Measurements from ENCODE around the gene QRFPR. TPM values are rescaled to one million over a fixed set of nuclear protein-coding genes. Genes with fewer than 3 reads are reported as not detected.

Gene QRFPR
- total RNA-seq, 1 experiment from 2014 or later: 0.63 TPM

DNA sequence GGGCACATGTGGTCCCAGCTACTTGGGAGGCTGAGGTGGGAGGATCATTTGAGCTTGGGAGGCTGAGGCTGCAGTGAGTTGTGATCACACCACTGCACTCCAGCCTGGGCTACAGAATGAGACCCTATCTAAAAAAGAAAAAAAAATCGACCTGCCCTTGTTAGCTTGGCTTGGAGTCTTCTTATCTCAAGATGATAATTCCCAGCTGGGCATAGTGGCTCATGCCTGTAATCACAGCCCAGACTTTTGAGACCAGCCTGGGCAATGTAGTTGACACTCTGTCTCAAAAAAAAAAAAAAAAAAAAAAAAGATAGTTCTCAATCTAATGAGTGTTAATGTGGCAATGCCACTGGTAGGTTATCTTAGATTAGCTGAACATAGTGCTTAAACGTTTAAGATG is 41.0 kb downstream of the QRFPR start:
- no CpG with 5 or more reads among the region's 2 CpGs for WGBS (ENCODE audit: extremely low coverage, insufficient read length, low lambda C conversion rate)
- Histone ChIP-seq H2BK5ac (ENCODE audit: insufficient read length, low read length) (no peak overlapping the region), H3K4ac (ENCODE audit: low read depth, low read length) (no peak overlapping the region)

More for the DNA sequence above, 41.0 kb downstream of the QRFPR start:
- H4K8ac ChIP-seq (replicated peaks; ENCODE audit: insufficient read length, low read depth, low read length): no peak overlapping the region
- H2AK5ac ChIP-seq (ENCODE audit: insufficient read length, low read length): no peak overlapping the region
- H3K18ac ChIP-seq (ENCODE audit: insufficient read length, low read depth, low read length): no peak overlapping the region
- H3K4me2 ChIP-seq (ENCODE audit: insufficient read depth, insufficient read length, low read length): no peak overlapping the region
- Mint-ChIP-seq H3K27me3 (ENCODE audit: low read depth) (no peaks in the 10 kb centered on the region), H3K27ac (no peak overlapping the region), H3K4me1 (peaks cover 5 to 6% of the 10 kb centered on the region in 2 experiments), H3K36me3 (ENCODE audit: insufficient read depth in 1 of 3, low read depth in 3 of 3) (no peaks in the 10 kb centered on the region), H3K9me3 (no peaks in the 10 kb centered on the region), H3K4me3 (no peak overlapping the region)
- H3K9ac ChIP-seq (ENCODE audit: extremely low read depth, insufficient read length, low read length): no peak overlapping the region
- no peaks in the 10 kb centered on the region for H3K79me1 ChIP-seq (ENCODE audit: insufficient read depth, low read depth, low read length, poor library complexity, severe bottlenecking)
- H3K23me2 ChIP-seq (ENCODE audit: insufficient read length, low read depth, low read length, poor library complexity, severe bottlenecking): no peaks in the 10 kb centered on the region
- no peak for DNase-seq
- H3K23ac ChIP-seq (ENCODE audit: insufficient read length, low read depth, low read length): no peak overlapping the region
- H3K27ac ChIP-seq (ENCODE audit: insufficient read length, low read depth, low read length): no peak overlapping the region
- H2BK20ac ChIP-seq (ENCODE audit: low read depth, low read length, poor library complexity, severe bottlenecking): no peak overlapping the region
- TF ChIP-seq, protein P1, sequence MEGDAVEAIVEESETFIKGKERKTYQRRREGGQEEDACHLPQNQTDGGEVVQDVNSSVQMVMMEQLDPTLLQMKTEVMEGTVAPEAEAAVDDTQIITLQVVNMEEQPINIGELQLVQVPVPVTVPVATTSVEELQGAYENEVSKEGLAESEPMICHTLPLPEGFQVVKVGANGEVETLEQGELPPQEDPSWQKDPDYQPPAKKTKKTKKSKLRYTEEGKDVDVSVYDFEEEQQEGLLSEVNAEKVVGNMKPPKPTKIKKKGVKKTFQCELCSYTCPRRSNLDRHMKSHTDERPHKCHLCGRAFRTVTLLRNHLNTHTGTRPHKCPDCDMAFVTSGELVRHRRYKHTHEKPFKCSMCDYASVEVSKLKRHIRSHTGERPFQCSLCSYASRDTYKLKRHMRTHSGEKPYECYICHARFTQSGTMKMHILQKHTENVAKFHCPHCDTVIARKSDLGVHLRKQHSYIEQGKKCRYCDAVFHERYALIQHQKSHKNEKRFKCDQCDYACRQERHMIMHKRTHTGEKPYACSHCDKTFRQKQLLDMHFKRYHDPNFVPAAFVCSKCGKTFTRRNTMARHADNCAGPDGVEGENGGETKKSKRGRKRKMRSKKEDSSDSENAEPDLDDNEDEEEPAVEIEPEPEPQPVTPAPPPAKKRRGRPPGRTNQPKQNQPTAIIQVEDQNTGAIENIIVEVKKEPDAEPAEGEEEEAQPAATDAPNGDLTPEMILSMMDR (conservative IDR thresholded peaks at IDR 0.05): no peak
- no peaks in the 10 kb centered on the region for H3K79me2 ChIP-seq (ENCODE audit: insufficient read depth, low read length)
- H4K5ac ChIP-seq (ENCODE audit: insufficient read length, low read depth, low read length): no peak overlapping the region
- no peaks in the 10 kb centered on the region for H3K9me3 ChIP-seq (ENCODE audit: control insufficient read depth, low read depth, low read length)
- no peak overlapping the region for H3K56ac ChIP-seq (ENCODE audit: insufficient read length, low read depth, low read length)
- no peaks in the 10 kb centered on the region; the same call in 1 of the 2 replicates for H3K4me1 ChIP-seq (ENCODE audit: insufficient read depth, low read length)
- no peak overlapping the region for H2BK12ac ChIP-seq (ENCODE audit: insufficient read length, low read depth, low read length)
- no peak overlapping the region for H2AFZ ChIP-seq (ENCODE audit: low read length)
- no peak overlapping the region for H2BK15ac ChIP-seq (ENCODE audit: low read depth, low read length)
- H4K91ac ChIP-seq (ENCODE audit: insufficient read length, low read depth, low read length): no peak overlapping the region
- no peaks in the 10 kb centered on the region for H4K20me1 ChIP-seq (ENCODE audit: control insufficient read depth, insufficient read depth, insufficient read length)
- H2BK120ac ChIP-seq (ENCODE audit: low read depth, low read length, poor library complexity, severe bottlenecking): no peak overlapping the region
- no peaks in the 10 kb centered on the region for H3K27me3 ChIP-seq (ENCODE audit: insufficient read depth, low read length)
- H3K14ac ChIP-seq (ENCODE audit: insufficient read depth, low read length): no peak overlapping the region
- no peak overlapping the region for H3T11ph ChIP-seq (ENCODE audit: low read length)

Data from H9 (cell line).